Activated T-cell treated with anti-CD3 and anti-CD28 coated beads, Interleukin-2, amount 50 U/mL, for 72 hours (primary cell): ENCODE data around the gene MYL7. TPM values are rescaled to one million over a fixed set of nuclear protein-coding genes. Genes with fewer than 3 reads are reported as not detected.

Experiments used
- ATAC-seq, 2 donors: fragments of 150-1000 bp; cut with Tn5 transposase; replicated peaks in 1 of 2; 2 replicates each; pipeline ENCODE4 v1.10.0; 2021; ENCODE audit warnings: moderate library complexity in 2 of 2, mild to moderate bottlenecking in 1 of 2
- DNase-seq, 2 donors: peaks; one replicate each; pipeline ENCODE4 v3.0.0; 2021 to 2022; ENCODE audit warnings: mixed read lengths in 1 of 2
- H3K27ac Mint-ChIP-seq: one replicate; pipeline ENCODE4 v1.8.0; 2022; ENCODE audit warnings: mild to moderate bottlenecking, moderate library complexity, mixed read lengths
- H3K27me3 Mint-ChIP-seq: one replicate; pipeline ENCODE4 v1.8.0; 2022; ENCODE audit warnings: low read depth, mixed read lengths
- H3K36me3 Mint-ChIP-seq, 2 donors: one replicate each; pipeline ENCODE4 v1.8.0; 2022; ENCODE audit warnings: mixed read lengths in 2 of 2, mild to moderate bottlenecking in 1 of 2; ENCODE audit not compliant: insufficient read depth in 2 of 2
- H3K4me1 Mint-ChIP-seq: one replicate; pipeline ENCODE4 v1.8.0; 2022; ENCODE audit warnings: low read depth, mixed read lengths
- H3K4me3 Mint-ChIP-seq, 2 donors: one replicate each; pipeline ENCODE4 v1.8.0; 2022; ENCODE audit warnings: mild to moderate bottlenecking in 2 of 2, mixed read lengths in 2 of 2, moderate library complexity in 2 of 2
- H3K9me3 Mint-ChIP-seq, 2 donors: one replicate each; pipeline ENCODE4 v1.8.0; 2022; ENCODE audit warnings: mixed read lengths in 2 of 2
- total RNA-seq, 2 donors: library from RNA; stranded (reverse); gene quantifications; one replicate each; pipeline ENCODE4 v1.2.3, GENCODE V29; 2022

Gene MYL7
- total RNA-seq, 2 donors from 2014 or later = not detected

GRCh38 chr7:44161371-44161770 is 20.2 kb upstream of the MYL7 start:
- H3K36me3 Mint-ChIP-seq = no peaks in the 10 kb centered on the region

GRCh38 chr7:44159824-44160630 is 18.9 kb upstream of the MYL7 start:
- Mint-ChIP-seq H3K27ac (no peak overlapping the region), H3K4me1 (no peaks in the 10 kb centered on the region), H3K4me3 (no peak overlapping the region), H3K9me3 (no peaks in the 10 kb centered on the region), H3K27me3 (no peaks in the 10 kb centered on the region), H3K36me3 (no peaks in the 10 kb centered on the region)
- ATAC-seq (no peak), DNase-seq (no peak)

More at GRCh38 chr7:44161371-44161770, 20.2 kb upstream of the MYL7 start:
- DNase-seq (no peak), ATAC-seq (no peak)
- H3K27ac Mint-ChIP-seq = no peak overlapping the region
- H3K9me3 Mint-ChIP-seq = no peaks in the 10 kb centered on the region
- no peak overlapping the region for H3K4me3 Mint-ChIP-seq
- no peaks in the 10 kb centered on the region for H3K27me3 Mint-ChIP-seq
- no peaks in the 10 kb centered on the region for H3K4me1 Mint-ChIP-seq

- H3K4me3 Mint-ChIP-seq = no peak overlapping the region
- H3K27ac Mint-ChIP-seq = no peak overlapping the region
- no peaks in the 10 kb centered on the region for H3K9me3 Mint-ChIP-seq
- no peak for DNase-seq
- no peaks in the 10 kb centered on the region for H3K36me3 Mint-ChIP-seq
- no peaks in the 10 kb centered on the region for H3K4me1 Mint-ChIP-seq
- no peaks in the 10 kb centered on the region for H3K27me3 Mint-ChIP-seq
- no peak for ATAC-seq
Observed at GRCh38 chr7:44158873-44159631, 17.9 kb upstream of the MYL7 start.

GRCh38 chr7:44158096-44158872 is 17.2 kb upstream of the MYL7 start:
- Mint-ChIP-seq H3K9me3 (no peaks in the 10 kb centered on the region), H3K4me1 (no peaks in the 10 kb centered on the region), H3K36me3 (no peaks in the 10 kb centered on the region), H3K27me3 (no peaks in the 10 kb centered on the region), H3K4me3 (no peak overlapping the region), H3K27ac (no peak overlapping the region)
- DNase-seq (no peak), ATAC-seq (no peak)

- Mint-ChIP-seq H3K27me3 (no peaks in the 10 kb centered on the region), H3K9me3 (no peaks in the 10 kb centered on the region), H3K36me3 (no peaks in the 10 kb centered on the region), H3K4me1 (no peaks in the 10 kb centered on the region), H3K4me3 (no peak overlapping the region), H3K27ac (no peak overlapping the region)
- DNase-seq (no peak), ATAC-seq (no peak)
Observed at GRCh38 chr7:44157116-44158080, 16.3 kb upstream of the MYL7 start.

- no peaks in the 10 kb centered on the region for H3K27me3 Mint-ChIP-seq
- DNase-seq (no peak), ATAC-seq (no peak)
- H3K36me3 Mint-ChIP-seq = no peaks in the 10 kb centered on the region
- no peaks in the 10 kb centered on the region for H3K4me1 Mint-ChIP-seq
- H3K9me3 Mint-ChIP-seq = no peaks in the 10 kb centered on the region
- H3K27ac Mint-ChIP-seq = no peak overlapping the region
- H3K4me3 Mint-ChIP-seq = no peak overlapping the region
Observed at GRCh38 chr7:44156453-44157010, 15.4 kb upstream of the MYL7 start.

GRCh38 chr7:44155191-44156185 is 14.4 kb upstream of the MYL7 start:
- ATAC-seq (no peak), DNase-seq (no peak)
- Mint-ChIP-seq H3K27ac (no peak overlapping the region), H3K9me3 (no peaks in the 10 kb centered on the region), H3K4me3 (no peak overlapping the region), H3K4me1 (no peaks in the 10 kb centered on the region), H3K36me3 (no peaks in the 10 kb centered on the region), H3K27me3 (no peaks in the 10 kb centered on the region)

GRCh38 chr7:44154703-44155102 is 13.6 kb upstream of the MYL7 start:
- no peak for ATAC-seq
- no peak for DNase-seq
- Mint-ChIP-seq H3K4me3 (no peak overlapping the region), H3K27ac (no peak overlapping the region), H3K4me1 (no peaks in the 10 kb centered on the region), H3K9me3 (no peaks in the 10 kb centered on the region), H3K27me3 (no peaks in the 10 kb centered on the region), H3K36me3 (no peaks in the 10 kb centered on the region)

- DNase-seq (no peak), ATAC-seq (no peak)
- Mint-ChIP-seq H3K9me3 (no peaks in the 10 kb centered on the region), H3K27me3 (no peaks in the 10 kb centered on the region), H3K4me3 (no peak overlapping the region), H3K4me1 (no peaks in the 10 kb centered on the region), H3K36me3 (no peaks in the 10 kb centered on the region), H3K27ac (no peak overlapping the region)
Observed at GRCh38 chr7:44153948-44154335, 12.8 kb upstream of the MYL7 start.

GRCh38 chr7:44152971-44153947 is 12.1 kb upstream of the MYL7 start:
- no peaks in the 10 kb centered on the region for H3K9me3 Mint-ChIP-seq
- H3K36me3 Mint-ChIP-seq = no peaks in the 10 kb centered on the region
- no peak for ATAC-seq
- no peaks in the 10 kb centered on the region for H3K4me1 Mint-ChIP-seq
- no peak overlapping the region for H3K27ac Mint-ChIP-seq
- H3K27me3 Mint-ChIP-seq = no peaks in the 10 kb centered on the region
- no peak overlapping the region for H3K4me3 Mint-ChIP-seq
- no peak for DNase-seq
